ENCODE measurements around the gene TMEM41A.

The TMEM41A gene

DNA sequence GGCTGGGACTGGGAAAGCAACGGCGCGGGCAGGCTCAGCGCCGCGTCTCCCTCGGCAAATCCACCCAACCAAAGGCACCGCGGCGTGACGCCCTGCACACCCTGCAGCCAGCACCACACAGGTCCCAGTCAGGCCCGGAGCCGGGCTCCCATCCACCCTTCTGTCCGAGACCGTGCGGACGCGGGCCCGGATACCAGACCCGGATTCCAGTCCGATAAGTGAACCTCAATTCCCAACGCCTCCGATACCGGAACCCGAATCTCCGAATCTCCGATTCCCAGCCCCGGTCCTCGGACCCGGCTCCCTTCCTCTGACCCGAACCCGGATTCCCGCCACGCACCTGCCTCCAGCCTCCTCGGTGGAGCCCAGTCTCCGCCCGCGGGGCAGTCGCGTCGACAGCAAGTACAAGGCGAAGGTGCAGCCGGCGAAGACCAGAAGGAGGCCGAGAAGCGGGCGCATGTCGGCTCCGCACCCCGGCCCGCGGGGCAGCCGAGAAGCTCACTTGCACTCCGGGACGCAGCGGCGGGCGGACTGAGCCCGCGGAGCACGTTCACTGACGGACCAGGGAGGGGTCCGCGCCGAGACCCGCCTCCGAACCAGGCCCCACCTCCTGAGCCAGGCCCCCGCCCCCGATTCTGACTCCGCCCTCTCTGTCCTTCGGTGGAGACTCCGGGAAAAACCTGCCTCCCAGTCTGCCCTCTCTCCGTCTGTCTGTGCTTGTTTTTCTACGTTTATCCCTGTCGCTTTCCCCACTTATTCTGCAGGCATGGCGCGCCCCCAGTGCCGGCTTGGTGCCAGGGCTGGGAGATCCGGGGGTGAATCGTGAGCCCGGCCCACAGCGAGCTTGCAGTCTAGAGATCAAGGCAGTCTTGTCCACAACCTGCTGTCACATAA lies at the start of gene TMEM41A:
TMEM41A (minus strand) TSS at position 533 of the 894 bp plus-strand sequence; CDS start at position 459, 74 bp downstream.
- DNase-seq: peak; percentile 86 to 92

DNA sequence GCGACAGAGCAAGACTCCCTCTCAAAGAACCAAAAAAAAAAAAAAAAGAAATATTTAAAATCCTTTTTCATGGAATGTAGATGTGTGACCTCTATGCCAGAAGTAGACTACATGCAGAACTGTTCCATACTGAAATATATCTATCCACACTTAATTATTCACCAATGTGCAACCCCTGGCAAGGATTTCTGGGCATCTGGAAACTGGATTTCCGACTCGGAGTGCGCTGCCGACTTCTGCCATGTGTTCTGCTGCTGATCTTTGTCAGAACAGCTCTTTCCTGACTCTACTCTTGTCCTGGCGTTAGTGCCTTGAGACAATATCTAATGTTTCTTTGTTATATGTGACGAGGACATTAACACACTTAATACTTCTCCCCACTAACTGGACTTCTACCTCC lies 41.9 kb upstream of the TMEM41A start:
- DNase-seq: no peak

DNA sequence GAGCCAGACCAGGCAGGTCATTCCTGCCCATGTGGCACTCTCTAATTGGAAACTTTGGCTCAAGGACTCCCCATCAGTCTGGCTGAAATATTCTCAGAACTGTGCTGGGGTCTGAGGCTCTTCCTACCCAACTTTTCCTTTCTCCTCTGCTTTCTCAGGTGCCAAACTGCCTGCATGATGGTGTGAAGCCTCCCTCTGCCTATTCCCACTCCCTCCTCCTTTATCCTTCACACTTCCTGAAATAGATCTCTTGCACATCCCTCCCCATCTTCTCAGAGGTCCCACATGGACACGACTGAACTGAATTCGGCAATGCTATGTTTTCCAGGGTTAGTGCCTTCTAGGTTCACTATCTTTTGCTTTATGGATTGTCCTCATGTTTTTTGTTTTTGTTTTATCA lies 41.1 kb upstream of the TMEM41A start:
- no peak for DNase-seq

DNA sequence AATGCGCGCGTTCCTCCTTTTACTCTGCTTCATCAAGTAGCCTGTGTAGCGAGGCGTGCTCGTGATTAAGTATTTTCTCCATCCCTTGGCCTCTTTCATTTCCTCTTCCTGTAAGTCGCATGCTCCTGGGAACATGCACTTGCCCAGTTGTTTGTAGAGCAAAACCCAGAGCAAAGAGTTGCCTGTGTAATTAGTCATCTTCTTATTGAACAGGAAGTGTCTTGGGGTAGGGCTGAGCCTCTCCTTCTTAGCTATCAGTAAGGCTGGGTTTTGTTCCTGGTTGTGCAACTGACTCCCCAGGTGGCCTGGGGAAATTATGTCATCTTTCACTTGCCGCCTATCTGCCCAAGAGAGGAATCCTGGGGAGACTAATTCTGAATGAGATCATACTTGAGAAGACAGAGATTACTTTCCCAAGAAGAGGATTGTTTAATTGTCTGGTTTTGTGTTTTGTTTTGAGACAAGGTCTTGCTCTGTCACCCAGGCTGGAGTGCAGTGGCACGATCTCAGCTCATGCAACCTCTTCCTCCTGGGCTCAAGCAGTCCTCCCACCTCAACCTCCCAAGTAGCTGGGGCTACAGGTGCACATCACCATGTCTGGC lies 38.6 kb upstream of the TMEM41A start:
- peak; percentile 2 to 14 for DNase-seq

DNA sequence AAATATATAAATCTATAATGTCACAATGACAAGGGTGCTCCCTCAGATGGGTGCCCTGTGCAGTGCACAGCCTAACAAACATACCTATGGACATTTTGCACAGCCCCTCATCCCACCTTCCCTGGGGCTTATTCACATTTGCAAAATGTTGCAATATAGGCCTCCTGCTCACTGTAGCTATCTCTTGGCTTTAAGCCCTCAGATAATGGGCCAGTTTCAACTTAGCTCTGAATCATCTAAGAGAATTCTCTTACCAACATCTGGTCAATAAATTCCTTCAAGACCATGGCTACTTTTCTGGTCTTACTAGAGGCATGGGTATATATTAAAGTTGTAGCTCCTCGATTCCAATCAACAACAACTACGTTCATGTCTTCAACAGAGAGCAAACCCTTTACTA lies 35.7 kb upstream of the TMEM41A start:
- no peak for DNase-seq

DNA sequence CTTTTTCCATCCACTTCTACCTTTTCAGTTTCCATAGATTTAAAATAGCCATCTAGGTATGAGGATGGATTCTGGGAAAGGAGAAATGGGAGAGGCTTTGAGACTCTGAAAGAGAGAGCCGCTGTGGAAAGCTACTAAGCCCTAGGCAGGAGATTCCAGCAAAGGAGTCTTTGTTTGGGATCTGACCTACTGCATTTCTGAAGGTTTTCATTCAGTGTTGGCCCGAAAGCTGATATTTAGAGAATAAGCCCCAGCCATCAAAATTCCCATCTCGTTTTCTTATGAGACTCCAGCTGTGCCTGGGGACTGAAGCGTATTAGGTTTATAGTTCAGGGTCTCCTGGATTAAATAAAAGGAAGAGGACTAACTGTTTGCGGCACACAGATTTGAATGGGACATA lies 34.1 kb upstream of the TMEM41A start:
- no peak for DNase-seq

DNA sequence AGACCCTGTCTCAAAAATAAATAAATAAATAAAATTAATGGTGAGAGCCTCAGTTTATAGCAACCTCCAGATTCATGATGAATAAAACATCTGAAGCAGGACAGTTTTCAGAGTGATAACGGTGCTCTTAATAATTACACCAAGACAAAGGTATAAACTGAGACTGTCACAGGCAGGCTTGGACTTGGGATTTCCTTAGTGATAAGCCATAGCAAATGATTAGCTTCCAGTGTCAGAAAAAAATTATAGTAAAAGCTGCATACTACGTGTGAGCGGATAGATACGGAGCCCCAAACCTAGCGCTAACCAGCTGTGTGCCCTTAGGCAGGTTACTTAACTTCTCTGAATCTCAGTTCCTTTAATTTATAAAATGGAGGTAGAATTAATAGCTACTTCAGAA lies 32.0 kb upstream of the TMEM41A start:
- no peak for DNase-seq

DNA sequence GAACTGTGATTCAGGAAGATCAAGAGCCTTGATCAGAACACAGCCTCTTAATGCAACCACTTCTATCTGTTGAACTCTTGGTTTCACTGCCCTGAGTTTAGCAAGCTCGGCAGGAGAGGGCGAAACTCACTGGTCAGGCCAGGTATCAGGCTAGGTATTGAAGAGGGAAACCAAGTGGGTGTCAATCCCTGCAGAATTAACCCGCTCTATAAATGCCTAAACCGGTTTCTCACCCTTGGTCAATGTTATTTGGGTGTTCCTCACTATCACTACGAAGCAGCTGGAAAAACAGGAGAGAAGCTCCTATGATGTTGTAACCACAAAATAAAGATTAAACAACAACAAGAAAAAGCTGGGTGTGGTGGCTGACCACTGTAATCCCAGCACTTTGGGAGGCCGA lies 29.7 kb upstream of the TMEM41A start:
- no peak for DNase-seq

DNA sequence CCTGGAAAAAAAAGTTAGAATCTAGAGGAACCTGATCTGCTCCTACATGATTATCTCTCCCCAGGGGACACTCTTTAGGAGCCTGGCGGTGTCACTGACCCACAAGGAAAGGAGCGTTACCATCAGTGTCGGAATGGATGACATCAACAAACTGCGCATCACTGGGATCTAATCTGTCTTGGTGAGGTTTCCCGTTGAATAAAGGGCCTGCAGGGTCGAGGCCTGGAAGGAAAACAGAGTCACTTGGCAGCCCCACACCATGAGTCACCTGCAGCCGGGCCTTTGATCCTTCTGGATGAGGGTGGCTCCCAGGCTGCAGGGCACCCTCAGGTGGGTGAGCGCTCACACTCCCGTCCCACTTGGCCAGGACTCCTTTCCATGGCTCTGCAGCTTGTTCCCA lies 28.5 kb upstream of the TMEM41A start:
- no peak for DNase-seq

DNA sequence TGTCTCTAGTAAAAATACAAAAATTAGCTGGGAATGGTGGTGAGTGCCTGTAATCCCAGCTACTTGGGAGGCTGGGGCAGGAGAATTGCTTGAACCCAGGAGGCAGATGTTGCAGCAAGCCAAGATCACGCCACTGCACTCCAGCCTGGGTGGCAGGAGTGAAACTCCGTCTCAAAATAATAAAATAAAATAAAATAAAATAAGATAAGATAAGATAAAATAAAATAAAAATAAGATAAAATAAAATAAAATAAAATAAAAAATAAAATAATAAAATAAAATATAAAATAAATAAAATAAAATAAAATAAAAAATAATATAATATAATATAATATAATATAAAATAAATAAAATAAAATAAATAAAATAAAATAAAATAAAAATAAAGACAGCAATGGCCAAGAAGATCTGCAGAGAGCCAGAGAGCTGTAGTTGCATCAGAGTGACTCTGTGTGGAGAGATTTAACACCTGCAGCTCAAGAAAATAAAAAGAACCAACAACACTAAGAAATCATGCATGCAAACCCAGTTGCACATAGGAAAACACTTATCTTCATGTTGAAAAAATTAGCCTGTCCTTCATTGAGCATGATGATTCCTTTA lies 27.6 kb upstream of the TMEM41A start:
- no peak for DNase-seq

DNA sequence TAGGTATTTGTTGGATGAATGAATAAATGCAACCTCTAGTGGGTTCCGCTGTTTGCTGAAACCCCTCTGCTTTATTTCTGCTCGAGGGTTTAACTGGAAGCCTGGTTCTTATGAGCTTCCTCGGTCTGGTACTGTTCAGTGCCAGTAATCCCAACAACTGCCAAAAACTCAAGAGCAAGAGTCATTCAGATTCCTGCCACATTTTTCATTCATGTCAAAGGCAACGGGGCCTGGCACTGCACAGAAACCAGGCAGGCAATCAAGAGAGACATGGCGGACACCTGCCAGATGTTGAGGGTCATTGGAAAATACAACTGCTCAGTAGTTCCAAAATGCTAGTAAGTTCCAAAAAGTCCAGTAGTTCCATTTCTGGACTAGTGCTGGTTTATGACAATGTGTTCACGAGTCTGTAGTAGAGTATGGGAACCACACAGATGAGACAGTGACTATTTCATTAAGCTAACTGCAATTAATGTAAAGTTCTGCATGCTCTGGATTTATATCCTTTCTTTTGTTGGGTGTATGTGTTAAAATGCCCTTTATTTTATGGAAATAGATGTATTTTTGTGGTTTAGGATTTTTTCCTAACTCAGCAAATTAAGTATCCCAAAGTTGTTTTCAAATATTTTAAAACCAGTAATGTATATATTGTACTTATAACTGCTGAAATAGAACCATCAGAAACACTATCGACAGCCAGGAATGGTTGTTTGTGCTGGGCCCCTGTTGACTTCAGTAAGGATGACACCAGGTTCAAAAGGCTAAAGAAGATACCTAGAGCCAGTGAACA lies 22.7 kb upstream of the TMEM41A start:
- no peak for DNase-seq

DNA sequence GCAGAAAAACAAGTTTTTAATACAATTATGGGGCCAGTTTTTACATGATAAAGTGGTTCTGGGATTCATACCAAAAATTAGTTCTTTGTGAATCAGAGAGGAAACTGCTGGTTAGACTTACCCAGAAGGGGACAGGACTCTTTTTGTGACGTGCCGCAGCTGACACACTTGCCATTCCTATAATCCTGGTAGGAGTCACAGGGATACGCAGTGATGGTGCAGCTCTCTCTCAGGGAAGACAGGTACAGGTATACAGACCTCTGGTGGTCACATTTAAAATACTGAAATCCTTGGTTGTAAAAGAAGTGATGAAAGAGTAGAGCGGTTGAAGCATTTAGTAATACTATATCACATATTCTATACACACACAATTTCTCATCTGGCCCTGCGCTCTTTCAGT lies 20.2 kb upstream of the TMEM41A start:
- DNase-seq: no peak

DNA sequence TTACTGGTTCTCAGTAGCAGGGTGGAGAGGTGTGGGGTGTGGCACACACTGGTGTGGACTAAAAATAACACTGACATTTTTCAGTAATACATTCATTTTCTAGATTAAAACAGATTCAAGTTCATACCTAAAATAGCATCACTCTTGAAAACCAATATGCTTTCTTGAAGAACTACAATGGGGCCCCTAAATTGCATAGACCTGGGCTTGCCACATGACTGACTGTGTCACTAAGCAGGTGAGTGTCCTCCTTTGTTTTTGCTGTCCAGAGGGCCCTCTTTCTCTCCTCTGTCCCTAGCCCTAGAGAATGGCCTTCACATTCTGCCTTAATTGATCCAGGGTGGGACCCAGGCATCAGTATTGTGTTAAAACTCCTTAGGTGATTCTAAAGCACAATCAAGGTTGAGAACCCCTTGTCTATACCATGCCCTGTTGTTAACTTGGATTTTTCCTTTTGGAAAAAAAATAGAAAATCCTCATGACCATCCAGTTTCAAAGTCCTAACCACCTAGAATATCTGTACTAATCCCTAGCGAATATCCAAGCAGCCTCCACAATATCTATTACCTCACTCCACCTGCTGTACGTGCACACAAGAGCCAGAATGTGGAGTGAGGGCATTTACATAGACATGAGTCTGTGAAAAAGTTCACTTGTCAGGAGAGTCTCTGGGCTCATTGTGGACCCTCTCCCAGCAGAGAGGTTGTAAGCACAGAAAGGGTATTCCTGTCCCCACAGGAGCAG lies 18.7 kb upstream of the TMEM41A start:
- DNase-seq: no peak

DNA sequence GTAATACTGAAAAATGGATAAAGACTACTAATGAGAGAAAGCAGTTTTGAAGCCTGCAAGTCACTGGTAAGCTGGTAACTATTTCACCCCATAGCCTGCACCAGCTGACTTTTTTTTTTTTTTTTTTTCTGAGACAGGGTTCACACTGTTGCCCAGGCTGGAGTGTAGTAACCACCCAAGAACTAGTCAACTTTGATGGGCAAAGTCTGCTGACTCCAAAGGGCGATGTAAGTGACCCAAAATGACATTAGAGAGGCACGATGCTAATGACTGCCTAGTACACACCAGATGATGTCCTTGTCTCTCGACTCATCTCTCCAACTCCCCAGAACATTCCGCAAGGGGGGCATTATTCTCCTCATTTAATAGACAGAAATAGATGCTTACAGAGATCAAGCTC lies 12.9 kb upstream of the TMEM41A start:
- no peak for DNase-seq

DNA sequence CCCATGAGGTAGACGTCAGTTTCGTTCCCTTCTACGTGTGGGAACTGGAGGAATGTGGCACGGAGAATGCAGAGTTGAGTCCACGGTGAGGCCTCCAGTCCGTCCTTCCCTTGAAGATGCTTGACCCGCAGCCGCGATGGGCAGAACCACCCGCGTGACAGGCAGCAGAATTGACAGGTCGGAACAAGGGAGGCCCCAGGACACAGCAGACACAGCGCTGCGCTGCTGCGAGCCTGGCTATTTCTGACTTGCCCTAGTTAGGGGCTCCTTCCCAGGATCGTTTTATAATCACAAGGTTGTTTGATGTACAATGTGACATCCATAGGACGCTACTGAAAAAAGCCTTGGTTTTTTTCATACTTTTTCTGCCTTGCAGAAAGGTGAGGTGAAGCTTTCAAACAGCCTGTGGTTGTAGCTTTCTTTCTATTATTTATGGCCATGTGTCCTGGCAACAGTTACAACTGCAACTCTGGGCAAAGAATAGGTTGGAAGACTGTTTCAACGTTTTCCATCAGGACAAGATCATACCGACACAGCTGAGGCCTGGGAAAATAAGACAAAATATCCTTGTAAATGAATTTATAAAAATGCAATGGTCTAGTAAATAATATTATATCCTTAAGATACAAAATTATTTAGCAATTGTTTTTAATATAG lies 9.6 kb upstream of the TMEM41A start:
- no peak for DNase-seq

DNA sequence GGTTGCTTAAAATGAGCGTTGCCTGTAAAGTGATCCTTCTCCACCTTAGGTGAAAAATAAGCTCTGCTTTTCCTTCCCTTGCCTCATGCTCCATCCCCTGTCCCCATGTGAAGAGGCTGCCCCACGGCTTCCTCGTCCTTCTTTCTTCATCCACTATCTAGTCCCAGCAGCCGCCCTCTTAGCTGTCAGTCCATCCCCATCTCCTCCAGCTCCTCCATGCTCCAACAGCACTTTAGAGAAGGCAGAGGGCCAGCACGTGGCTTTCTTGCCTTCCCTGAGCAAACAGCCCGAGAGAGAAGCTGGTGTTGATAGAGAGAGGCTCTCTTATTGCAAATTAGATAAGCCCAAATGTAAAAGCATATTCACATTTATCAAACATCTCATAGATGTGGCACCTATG lies 9.0 kb upstream of the TMEM41A start:
- no peak for DNase-seq

DNA sequence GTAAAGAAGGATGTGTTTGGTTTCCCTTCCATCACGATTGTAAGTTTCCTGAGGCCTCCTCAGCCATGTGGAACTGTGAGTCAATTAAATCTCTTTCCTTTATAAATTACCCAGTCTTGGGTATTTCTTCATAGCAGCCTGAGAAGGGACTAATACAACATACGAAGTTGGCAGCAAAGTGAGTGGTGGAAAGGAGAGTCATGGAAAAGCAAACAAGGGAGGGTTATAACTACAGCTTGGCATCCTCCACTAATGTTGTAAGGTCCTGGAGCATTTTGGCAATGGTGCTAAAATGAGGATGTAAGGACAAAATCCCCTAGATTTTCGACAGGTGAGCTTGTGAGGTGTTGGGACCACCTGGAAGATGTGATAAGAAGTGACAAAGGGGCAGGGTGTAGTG lies 5.8 kb upstream of the TMEM41A start:
- DNase-seq: no peak

DNA sequence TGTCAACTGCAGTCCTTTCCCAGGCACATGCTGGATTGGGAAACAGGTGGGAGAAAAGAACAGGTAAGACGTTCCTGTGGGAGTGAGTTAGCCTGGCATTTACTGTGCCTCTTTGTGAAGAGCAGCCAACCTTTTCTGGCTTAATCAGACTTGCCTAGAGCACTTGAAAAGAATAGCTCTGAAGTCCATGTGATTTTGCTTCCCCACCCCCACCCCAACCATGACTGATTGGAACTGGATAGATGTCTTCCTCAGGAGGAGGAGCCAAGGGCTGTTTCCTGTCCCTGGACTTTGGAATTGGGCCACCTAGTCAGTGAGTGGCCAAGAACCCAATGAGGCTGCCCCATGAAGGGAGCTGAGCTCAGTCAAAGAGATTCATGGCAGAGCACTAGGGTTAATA lies 4.7 kb upstream of the TMEM41A start:
- no peak for DNase-seq

DNA sequence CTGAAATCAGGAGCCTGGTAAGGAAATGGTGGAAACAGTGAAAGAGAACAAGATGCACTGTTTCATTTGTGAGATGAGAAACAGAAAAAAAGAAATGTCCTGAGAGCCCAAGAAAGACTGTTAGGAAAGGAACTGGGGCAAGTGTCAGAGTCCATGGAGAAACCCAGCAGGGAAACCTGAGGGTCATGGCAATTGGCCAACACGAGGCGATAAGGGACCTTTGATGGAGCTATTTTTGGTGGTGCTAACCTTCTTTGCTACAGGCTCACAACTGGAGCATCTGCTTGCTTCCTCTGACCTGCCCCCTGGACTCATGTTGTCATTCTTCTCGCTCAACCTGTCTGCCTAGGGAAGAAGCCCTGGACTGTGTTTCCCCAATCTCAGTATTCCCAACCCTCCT lies 4.2 kb upstream of the TMEM41A start:
- no peak for DNase-seq

DNA sequence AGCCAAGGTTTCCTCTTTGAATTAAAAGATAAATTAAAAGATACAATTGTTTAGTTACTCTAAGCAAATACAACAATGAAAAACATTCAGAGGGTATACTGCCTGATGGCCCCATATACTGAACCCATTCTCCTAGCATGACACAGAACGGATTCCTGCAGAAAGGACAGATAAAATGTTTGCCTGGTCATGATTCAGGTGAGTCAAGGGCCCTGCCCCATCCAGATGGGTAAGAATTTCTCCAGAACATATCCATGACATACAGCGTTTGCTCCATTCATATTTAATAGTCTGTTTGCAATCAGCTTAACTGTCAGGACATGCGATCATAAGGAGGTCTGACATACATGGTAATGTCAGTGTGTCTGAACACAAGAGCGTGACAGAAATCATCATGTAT lies 8.6 kb downstream of the TMEM41A start:
- DNase-seq: no peak

DNA sequence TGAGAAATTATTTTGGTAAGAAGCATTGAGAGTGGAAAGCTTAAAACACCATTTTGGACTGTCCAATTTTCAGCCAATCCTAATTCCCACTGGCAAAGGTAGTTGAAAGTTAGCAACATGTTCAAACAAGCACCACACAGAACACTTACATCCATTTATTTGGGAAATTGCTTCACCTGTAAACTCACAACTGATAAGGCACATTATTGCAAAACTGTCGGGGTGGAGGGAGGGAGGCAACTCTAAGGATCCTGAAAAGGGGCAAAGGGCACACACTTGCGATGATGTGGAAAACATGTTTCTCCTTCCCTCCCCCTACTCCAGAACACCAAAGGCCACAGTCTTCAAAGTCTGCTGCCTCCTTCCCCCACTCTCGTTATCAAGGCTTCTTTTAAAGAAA lies 9.4 kb downstream of the TMEM41A start:
- no peak for DNase-seq

DNA sequence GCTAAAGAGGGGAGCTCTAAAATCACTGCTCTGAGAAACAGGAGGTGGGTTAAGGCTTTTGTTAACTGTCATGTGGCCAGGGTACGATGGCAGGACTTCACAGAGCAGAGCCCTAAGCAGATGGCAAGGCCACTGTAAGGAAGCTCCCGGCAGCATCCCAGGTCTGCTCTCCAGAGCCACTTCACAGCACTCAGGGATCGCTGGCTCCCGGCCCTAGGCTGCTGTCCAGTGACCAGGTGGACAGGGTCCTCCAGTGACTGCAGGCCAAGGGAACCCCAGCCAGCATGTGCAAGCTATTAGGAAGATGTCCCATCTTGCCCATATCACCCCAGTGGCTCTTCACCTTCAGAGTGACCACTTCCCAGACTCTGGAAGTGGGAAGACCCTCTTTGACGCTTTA lies 10.4 kb downstream of the TMEM41A start:
- no peak for DNase-seq
